HepG2 (cell line): ENCODE data around the gene MEAK7. TPM values are rescaled to one million over a fixed set of nuclear protein-coding genes. Genes with fewer than 3 reads are reported as not detected.
A peak's percentile ranks its signal among the peaks of the same experiment; 100 is the strongest.

Experiments used
- ATAC-seq: fragments of 200-7000 bp; cut with Tn5 transposase; 3 replicates; pipeline ENCODE4 v1.9.1; 2020; ENCODE audit warnings: mild to moderate bottlenecking, moderate library complexity
- BruUV-seq: library from RNA; stranded (reverse); fragments of 400-500 nt; replicated peaks from 2 replicates; lab custom pipeline; 2021; lab: Mats Ljungman, UMichigan
- CTCF ChIA-PET: fragments of 300-600 bp; formaldehyde crosslinking; extraction: SDS; loops from one replicate; lab custom pipeline; 2021; ENCODE audit warnings: low total read pairs, inconsistent platforms, low intra/inter-chr PET ratio; lab: Yijun Ruan, JAX
- POLR2A ChIA-PET: fragments of 350-600 bp; sonication (Branson Sonifier 250); formaldehyde crosslinking; loops from one replicate; lab custom pipeline; 2020; ENCODE audit warnings: antibody characterized with exemption, inconsistent platforms; lab: Yijun Ruan, JAX
- DNase-seq: peaks from one replicate; pipeline ENCODE4 v3.0.0-alpha.2; 2015; ENCODE audit warnings: low spot score
- FAIRE-seq: peaks from 3 replicates; lab custom pipeline; 2011; peaks lifted over from hg19 to GRCh38; lab: Jason Lieb, UNC
- H2AFZ ChIP-seq: one replicate; pipeline ENCODE4 v1.6.1; 2011; ENCODE audit warnings: low read length, inconsistent platforms
- H3K27ac ChIP-seq: fragments of 300-600 bp; 3 replicates; pipeline ENCODE4 v1.8.0; 2011; ENCODE audit warnings: mixed run types, mild to moderate bottlenecking, mixed read lengths, low read length, inconsistent platforms; ENCODE audit not compliant: insufficient read depth; ENCODE audit errors: extremely low read length
- H3K27me3 ChIP-seq, 2 experiments: fragments of 200-600 bp in 1 of 2; 2 replicates in 1 of 2; 3 replicates in 1 of 2; pipeline versions ENCODE4 v1.6.0 to v1.8.0; 2011; ENCODE audit warnings: low read length in 2 of 2, mild to moderate bottlenecking in 2 of 2, moderate library complexity in 2 of 2, inconsistent platforms in 1 of 2; ENCODE audit not compliant: insufficient read depth in 2 of 2, control insufficient read depth in 1 of 2
- H3K36me3 ChIP-seq, 2 experiments: fragments of 200-600 bp in 1 of 2; replicated peaks in 1 of 2; 2 replicates in 1 of 2; 3 replicates in 1 of 2; pipeline versions ENCODE4 v1.5.1 to v1.8.0; 2011; ENCODE audit warnings: low read length in 2 of 2, inconsistent platforms in 1 of 2; ENCODE audit not compliant: insufficient read depth in 2 of 2, control insufficient read depth in 1 of 2
- H3K4me1 ChIP-seq: 2 replicates; pipeline ENCODE4 v1.5.1; 2012; ENCODE audit warnings: low read length, inconsistent platforms; ENCODE audit not compliant: insufficient read depth
- H3K4me2 ChIP-seq: 2 replicates; pipeline ENCODE4 v1.6.0; 2011; ENCODE audit warnings: low read depth, low read length, inconsistent platforms
- H3K4me3 ChIP-seq, 3 experiments: fragments of 200-600 bp in 1 of 3; sonication (generic), shearing (Covaris generic) in 1 of 3; replicated peaks in 1 of 3; 2 replicates each; pipeline ENCODE4 v1.5.1; 2011 to 2016; ENCODE audit warnings: low read length in 3 of 3, inconsistent platforms in 2 of 3, low read depth in 2 of 3, mild to moderate bottlenecking in 2 of 3, control low read depth in 1 of 3, mixed read lengths in 1 of 3; ENCODE audit not compliant: insufficient read depth in 1 of 3
- H3K79me2 ChIP-seq: one replicate; pipeline ENCODE4 v1.6.1; 2011; ENCODE audit warnings: low read length, inconsistent platforms; ENCODE audit not compliant: insufficient read depth
- H3K9ac ChIP-seq: 2 replicates; pipeline ENCODE4 v1.6.0; 2011; ENCODE audit warnings: mild to moderate bottlenecking, low read depth, low read length, inconsistent platforms; ENCODE audit not compliant: insufficient read depth
- H3K9me3 ChIP-seq: 2 replicates; pipeline ENCODE4 v1.5.1; 2012; ENCODE audit warnings: mild to moderate bottlenecking, low read length
- H4K20me1 ChIP-seq: 2 replicates; pipeline ENCODE4 v1.6.0; 2011; ENCODE audit warnings: inconsistent platforms, mild to moderate bottlenecking, low read length, moderate library complexity; ENCODE audit not compliant: insufficient read depth
- CEBPB ChIP-seq: IDR thresholded peaks from 2 replicates; pipeline ENCODE4 v1.6.1; 2011; ENCODE audit warnings: low read depth, low read length, improper control_type of control experiment, borderline replicate concordance
- JUNB ChIP-seq: sonication (generic); formaldehyde crosslinking; IDR thresholded peaks from 2 replicates; pipeline ENCODE4 v1.8.0; 2022; ENCODE audit warnings: missing genetic modification reagents, mild to moderate bottlenecking, borderline replicate concordance
- KDM1A ChIP-seq: IDR thresholded peaks from 2 replicates; pipeline ENCODE4 v1.6.1; 2016; ENCODE audit warnings: missing compliant biosample characterization
- MAFK ChIP-seq, 2 experiments: IDR thresholded peaks in 1 of 2; conservative IDR thresholded peaks in 1 of 2; 2 replicates each; pipeline ENCODE4 v1.6.1; 2011; ENCODE audit warnings: improper control_type of control experiment in 2 of 2, low read length in 2 of 2
- MLX ChIP-seq: IDR thresholded peaks from 2 replicates; pipeline ENCODE4 v1.6.1; 2016
- PHB2 ChIP-seq: fragments of 450-650 bp; IDR thresholded peaks from 2 replicates; pipeline ENCODE4 v1.6.1; 2018; ENCODE audit not compliant: partially characterized antibody
- RBFOX2 ChIP-seq: fragments of 200-400 bp; formaldehyde crosslinking; IDR thresholded peaks from 2 replicates; pipeline ENCODE4 v1.6.1; 2017; ENCODE audit warnings: low read depth, mild to moderate bottlenecking, low read length
- ZBTB40 ChIP-seq, 2 experiments: fragments of 450-650 bp in 1 of 2; sonication (generic) in 1 of 2; formaldehyde crosslinking in 1 of 2; IDR thresholded peaks; 2 replicates each; pipeline versions ENCODE4 v1.6.1 to v1.8.0; 2016 to 2022; ENCODE audit warnings: antibody characterized with exemption in 1 of 2, mild to moderate bottlenecking in 1 of 2, missing genetic modification reagents in 1 of 2
- ZNF138 ChIP-seq: sonication (generic); formaldehyde crosslinking; IDR thresholded peaks from 2 replicates; pipeline ENCODE4 v1.5.0; 2020; ENCODE audit warnings: mild to moderate bottlenecking, low read depth, missing genetic modification reagents
- ZNF335 ChIP-seq: sonication (generic); formaldehyde crosslinking; IDR thresholded peaks from 2 replicates; pipeline ENCODE4 v1.4.0; 2020; ENCODE audit warnings: missing genetic modification reagents
- ZNF724P ChIP-seq: sonication (generic); formaldehyde crosslinking; IDR thresholded peaks from 2 replicates; pipeline ENCODE4 v1.8.0; 2022; ENCODE audit warnings: missing genetic modification reagents, borderline replicate concordance
- ZNF792 ChIP-seq: IDR thresholded peaks from 2 replicates; pipeline ENCODE4 v1.6.1; 2016
- WGBS: methylation state at CpG from one replicate; pipeline ENCODE4 v1.1.6; 2017; ENCODE audit warnings: low lambda C conversion rate; 5-methylcytosine and 5-hydroxymethylcytosine counted together
- in situ Hi-C: cut with HindIII; loops from 2 replicates; pipeline ENCODE4 v1.10.0; 2017; ENCODE audit warnings: low pct_unique_long_range_greater_than_20kb; ENCODE audit not compliant: extremely low pct_ligation_motif_present
- intact Hi-C: fragments of 100-400 bp; cut with micrococcal nuclease; formaldehyde crosslinking; loops from one replicate; pipeline ENCODE4 v1.10.0; 2022; ENCODE audit not compliant: unreplicated experiment
- polyA plus RNA-seq, 8 experiments: library from polyadenylated mRNA; depleted of rRNA in 3 of 8; stranded (reverse) in 7 of 8; unstranded in 1 of 8; fragments of >200 nt; fragmentation: Illumina TruSeq in 4 of 8; extraction: Trizol in 4 of 8; gene quantifications; 2 replicates each; pipeline versions ENCODE4 v1.2.1 to v1.2.3, GENCODE V29; 2011 to 2016; ENCODE audit warnings: low read depth in 4 of 8, missing spikeins in 1 of 8, mixed read lengths in 1 of 8; ENCODE audit not compliant: insufficient read depth in 1 of 8
- total RNA-seq, 5 experiments: library from RNA; depleted of rRNA; stranded (reverse); fragments of >200 nt; fragmentation: Illumina TruSeq; extraction: Trizol; gene quantifications; 2 replicates each; pipeline ENCODE4 v1.2.3, GENCODE V29; 2016; ENCODE audit warnings: low read depth in 1 of 5

The MEAK7 gene
- total and polyA plus RNA-seq, 2 of the 13 experiments (the other 11 are each of a cell fraction or from before 2014, with no cell fraction given), result 11.8 to 14.7 TPM

DNA sequence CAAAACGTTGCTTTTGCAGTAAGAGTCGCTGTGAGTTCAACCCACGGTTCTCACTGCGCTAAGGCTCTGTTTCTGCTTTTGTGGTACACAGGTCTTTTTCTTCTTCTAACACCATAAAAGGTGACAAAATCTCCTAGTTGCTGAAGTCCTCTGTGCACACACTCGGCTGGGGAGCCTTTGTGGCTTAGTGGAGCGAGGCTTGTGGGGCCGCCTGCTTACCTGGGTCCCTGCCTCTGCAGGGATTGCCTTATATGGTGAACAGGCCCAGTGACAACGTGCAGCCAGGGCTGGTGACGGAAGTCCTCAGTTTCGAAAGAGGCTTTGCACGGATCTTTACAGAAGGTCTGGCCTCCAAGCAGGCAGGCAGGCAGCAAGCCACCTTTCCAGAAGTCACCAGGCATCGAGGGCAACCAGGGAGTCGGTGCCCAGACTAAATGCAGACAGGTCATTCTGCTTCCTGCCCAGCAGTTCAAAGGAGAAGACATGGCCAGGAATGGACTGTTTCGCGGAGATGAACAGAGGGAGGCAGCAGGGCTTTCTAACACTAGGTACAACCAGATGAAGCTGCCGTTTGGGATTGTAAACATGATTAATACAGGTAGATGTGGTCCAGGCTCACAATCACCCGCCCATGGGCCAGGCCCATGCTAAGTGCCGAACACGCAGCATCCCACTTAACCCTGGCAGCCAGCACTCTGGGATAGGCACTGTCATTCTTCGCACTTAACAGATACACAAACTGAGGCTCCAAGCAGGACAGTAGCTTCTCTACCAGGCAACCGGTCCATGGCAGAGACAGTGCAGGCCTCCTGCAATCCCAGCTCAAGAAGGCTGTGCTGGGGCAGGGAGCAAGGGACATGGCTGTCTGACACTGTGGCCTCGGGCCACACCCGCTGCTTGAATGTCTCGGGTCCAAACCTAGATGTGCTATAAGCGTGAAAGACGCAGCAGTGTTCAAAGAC, 10.7 kb upstream of the MEAK7 start:
- Histone ChIP-seq H3K4me1 (peaks cover 29% of the 10 kb centered on the region), H3K9me3 (no peaks in the 10 kb centered on the region), H3K9ac (peak overlapping the region; percentile 29), H3K27ac (no peak overlapping the region), H3K4me3 (peak overlapping the region in 1 of 3 experiments; percentile 52; a peak in 2 of 6 replicates), H2AFZ (peak overlapping the region; percentile 49), H3K4me2 (peak overlapping the region; percentile 75), H3K36me3 (no peaks in the 10 kb centered on the region), H3K79me2 (no peaks in the 10 kb centered on the region), H3K27me3 (peaks cover 0 to 12% of the 10 kb centered on the region in 2 experiments; a peak in 3 of 5 replicates), H4K20me1 (no peaks in the 10 kb centered on the region)
- FAIRE-seq (peak; percentile 52), ATAC-seq (peak; percentile 84), DNase-seq (peak; percentile 85)
- ChIA-PET POLR2A (no interaction called here), CTCF (interaction anchor here (0.9 to 1.1 kb wide), 2 partner anchors 11 to 107 kb away, joined by 3 read pairs; partner anchors contain the start of gene MEAK7)
- in situ Hi-C loops, result loop anchor here (5.0 to 10.0 kb wide), 2 partner anchors 107 to 210 kb away; no protein-coding TSS in a partner anchor
- intact Hi-C loops, result loop anchor here (5.0 kb wide), 1 partner anchor 212 kb away; no protein-coding TSS in a partner anchor
- 42% methylated on average over 23 of the region's 26 CpGs for WGBS
- BruUV-seq, result no TSS peak
- TF ChIP-seq ZNF335, result peak; percentile 85
- TF ChIP-seq JUNB (CRISPR knock-in tag), result no peak
- no peak for TF ChIP-seq MLX (CRISPR knock-in tag)
- no peak for TF ChIP-seq KDM1A (CRISPR knock-in tag)
- peak; percentile 35; the same call in 1 of the 2 replicates for TF ChIP-seq ZNF792
- TF ChIP-seq PHB2, result no peak
- peak; percentile 57; the same call in 1 of the 2 replicates for TF ChIP-seq CEBPB
- no peak for TF ChIP-seq ZBTB40 (IDR thresholded peaks at IDR 0.05)
- 0 out of 2 replicates have a peak, but pooled peaks have one; percentile 50 for TF ChIP-seq ZBTB40 (CRISPR knock-in tag; IDR thresholded peaks at IDR 0.05)
- TF ChIP-seq RBFOX2, result no peak
- TF ChIP-seq ZNF724P (CRISPR knock-in tag), result peak; percentile 33; the same call in 1 of the 2 replicates
- TF ChIP-seq ZNF138 (CRISPR knock-in tag), result peak; percentile 76; the same call in 1 of the 2 replicates
- no peak for TF ChIP-seq MAFK (conservative IDR thresholded peaks at IDR 0.05 in 1 of 2, IDR thresholded peaks at IDR 0.05 in 1 of 2; ENCODE audit: low read length in 2 of 2)
